Measurements from ENCODE around the gene STX18.

DNA sequence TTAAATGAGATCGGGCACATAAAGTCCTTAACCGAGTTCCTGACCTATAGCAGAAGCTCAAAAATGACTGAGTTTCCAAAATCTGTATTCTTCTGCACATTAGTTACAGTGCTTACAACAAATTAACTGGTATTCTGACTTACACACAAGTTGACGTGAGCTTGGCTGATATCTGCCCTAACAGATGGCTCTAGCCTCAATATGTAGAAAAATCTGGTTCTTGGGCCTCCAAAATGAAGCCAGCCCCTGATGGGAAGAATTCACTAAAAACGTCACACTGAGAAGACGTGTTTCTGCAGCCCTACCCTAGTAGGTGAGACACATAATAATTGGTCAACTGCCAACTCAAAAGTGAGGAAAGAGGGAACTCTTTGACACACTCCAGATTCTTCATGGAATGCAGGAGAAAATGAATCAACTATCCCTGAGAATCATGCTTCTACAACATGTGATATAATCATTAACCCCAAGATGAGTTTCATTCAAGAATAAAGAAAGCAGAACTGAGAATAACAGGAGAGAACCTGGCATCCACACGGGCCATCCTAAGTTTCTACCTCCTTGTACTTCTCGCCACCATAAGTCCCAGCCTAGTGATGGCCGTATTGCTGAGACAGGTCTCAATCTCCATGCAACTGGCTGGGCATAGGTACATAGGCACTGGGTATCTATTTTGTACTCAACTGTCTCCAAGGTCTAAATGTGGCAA lies 8.2 kb downstream of the STX18 start:
- TF ChIP-seq GATA2 (IDR thresholded peaks at IDR 0.05; ENCODE audit: low read depth, low read length), result no peak
- TF ChIP-seq GATA3 (IDR thresholded peaks at IDR 0.05; ENCODE audit: low read depth, low read length), result no peak

Measured in SH-SY5Y (cell line).